OCI-LY7 (cell line): ENCODE measurements around the gene GALNT9. TPM values are rescaled to one million over a fixed set of nuclear protein-coding genes. Genes with fewer than 3 reads are reported as not detected.

ENCODE experiments used
- BruUV-seq: library from RNA; stranded (reverse); fragments of 400-500 nt; replicated peaks from 2 replicates; lab custom pipeline; 2021; lab: Mats Ljungman, UMichigan
- CTCF ChIA-PET: fragments of 300-600 bp; sonication (Branson Sonifier 250); formaldehyde crosslinking; loops from one replicate; lab custom pipeline; 2022; ENCODE audit warnings: antibody characterized with exemption; ENCODE audit not compliant: unreplicated experiment; lab: Charles Lee
- POLR2A ChIA-PET: fragments of 300-600 bp; sonication (Branson Sonifier 250); formaldehyde crosslinking; loops from one replicate; lab custom pipeline; 2022; ENCODE audit warnings: antibody characterized with exemption; lab: Charles Lee
- DNase-seq: peaks from one replicate; pipeline ENCODE4 v3.0.0-alpha.2; 2015; ENCODE audit warnings: low spot score
- H2AFZ ChIP-seq: fragments of 200-600 bp; sonication (generic), shearing (Covaris generic); 2 replicates; pipeline ENCODE4 v1.6.1; 2014; ENCODE audit warnings: mild to moderate bottlenecking, antibody characterized with exemption, low read length, moderate library complexity
- H3K27ac ChIP-seq: fragments of 200-600 bp; sonication (generic); 2 replicates; pipeline ENCODE4 v1.5.1; 2014; ENCODE audit warnings: mixed run types, low read depth, mild to moderate bottlenecking, moderate library complexity, low read length, inconsistent platforms; ENCODE audit not compliant: poor library complexity, severe bottlenecking
- H3K36me3 ChIP-seq: fragments of 200-600 bp; sonication (generic); 2 replicates; pipeline ENCODE4 v1.6.1; 2014; ENCODE audit warnings: mild to moderate bottlenecking, antibody characterized with exemption, low read length, moderate library complexity, mixed read lengths; ENCODE audit not compliant: insufficient read depth
- H3K4me1 ChIP-seq: fragments of 200-600 bp; sonication (generic); 2 replicates; pipeline ENCODE4 v1.5.1; 2014; ENCODE audit warnings: mild to moderate bottlenecking, low read length; ENCODE audit not compliant: insufficient read depth, poor library complexity, severe bottlenecking
- H3K4me2 ChIP-seq: fragments of 200-600 bp; sonication (generic); 2 replicates; pipeline ENCODE4 v1.6.1; 2014; ENCODE audit warnings: mild to moderate bottlenecking, low read length
- H3K4me3 ChIP-seq: fragments of 200-600 bp; sonication (generic); 2 replicates; pipeline ENCODE4 v1.5.1; 2014; ENCODE audit warnings: mild to moderate bottlenecking, low read depth, low read length; ENCODE audit not compliant: poor library complexity, severe bottlenecking
- H3K79me2 ChIP-seq: fragments of 200-600 bp; sonication (generic); 2 replicates; pipeline ENCODE4 v1.6.1; 2016; ENCODE audit warnings: low read depth, mild to moderate bottlenecking, low read length, moderate library complexity, mixed read lengths; ENCODE audit not compliant: insufficient read depth
- H3K9me2 ChIP-seq: fragments of 200-600 bp; sonication (generic); 2 replicates; pipeline ENCODE4 v1.6.1; 2016; ENCODE audit warnings: mild to moderate bottlenecking, low read length, mixed read lengths; ENCODE audit not compliant: insufficient read depth
- H3K9me3 ChIP-seq: fragments of 200-600 bp; sonication (generic); 2 replicates; pipeline ENCODE4 v1.6.1; 2014; ENCODE audit warnings: mild to moderate bottlenecking, mixed run types, low read length, mixed read lengths
- H4K20me1 ChIP-seq: fragments of 200-600 bp; sonication (generic); 2 replicates; pipeline ENCODE4 v1.6.1; 2014; ENCODE audit warnings: mild to moderate bottlenecking, antibody characterized with exemption, low read length, moderate library complexity, mixed read lengths; ENCODE audit not compliant: insufficient read depth
- CTCF ChIP-seq: fragments of 200-600 bp; sonication (generic); conservative IDR thresholded peaks from 2 replicates; pipeline ENCODE4 v1.5.1; 2014; ENCODE audit warnings: mild to moderate bottlenecking, antibody characterized with exemption, low read length, moderate library complexity, mixed read lengths
- EZH2phosphoT487 ChIP-seq: fragments of 200-600 bp; sonication (generic); IDR thresholded peaks from 2 replicates; pipeline ENCODE4 v1.6.1; 2018; ENCODE audit warnings: low read depth, borderline replicate concordance, mild to moderate bottlenecking, mixed run types, antibody characterized with exemption, low read length, moderate library complexity, mixed read lengths
- intact Hi-C: fragments of 100-400 bp; cut with micrococcal nuclease; formaldehyde crosslinking; loops from one replicate; pipeline ENCODE4 v1.10.0; 2022; ENCODE audit not compliant: unreplicated experiment
- total RNA-seq, 2 experiments: library from RNA; depleted of rRNA in 1 of 2; stranded (reverse); fragments of >200 nt in 1 of 2; shearing (Covaris generic) in 1 of 2; gene quantifications; 2 replicates each; pipeline ENCODE4 v1.2.3, GENCODE V29; 2014 to 2022

The GALNT9 gene
- total RNA-seq, 2 experiments from 2014 or later = 0.28 TPM; not detected in 1

DNA sequence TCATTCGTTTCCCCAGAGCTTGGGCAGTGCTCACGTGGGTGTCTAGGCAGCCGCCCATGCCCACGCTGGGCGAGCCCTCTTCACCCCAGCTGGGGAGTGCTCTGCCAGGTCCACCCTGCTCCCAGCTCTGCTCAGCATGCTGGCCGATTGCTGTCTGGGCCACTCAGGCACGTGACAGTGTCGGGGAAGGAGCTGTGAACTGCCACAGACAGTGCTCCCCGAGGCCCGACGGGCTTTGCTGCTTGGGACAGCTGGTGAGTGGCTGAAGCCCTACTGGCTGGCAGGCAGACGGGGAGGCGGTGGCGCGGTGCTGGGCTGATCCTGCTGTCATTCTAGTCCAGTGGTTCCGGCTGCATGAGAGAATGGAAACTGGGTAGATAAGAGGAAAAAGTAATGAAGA, 169.4 kb downstream of the GALNT9 start:
- Histone ChIP-seq H3K9me3 (peaks cover 24% of the 10 kb centered on the region), H3K4me1 (no peaks in the 10 kb centered on the region), H3K9me2 (no peaks in the 10 kb centered on the region), H3K4me2 (no peak overlapping the region), H3K27ac (no peak overlapping the region), H3K36me3 (peaks cover 37% of the 10 kb centered on the region), H3K4me3 (no peak overlapping the region), H2AFZ (no peak overlapping the region), H4K20me1 (no peaks in the 10 kb centered on the region), H3K79me2 (no peaks in the 10 kb centered on the region)
- ChIA-PET CTCF (no interaction called here), POLR2A (no interaction called here)
- no peak for DNase-seq
- intact Hi-C loops = no loop called here
- no TSS peak for BruUV-seq
- TF ChIP-seq EZH2phosphoT487 = no peak
- no peak for TF ChIP-seq CTCF

GRCh38 chr12:132159555-132160003, 169.8 kb downstream of the GALNT9 start:
- H2AFZ ChIP-seq = no peak overlapping the region
- no TSS peak for BruUV-seq
- ChIA-PET POLR2A (no interaction called here), CTCF (no interaction called here)
- TF ChIP-seq EZH2phosphoT487 (no peak), CTCF (no peak)
- H3K4me3 ChIP-seq = no peak overlapping the region
- H3K36me3 ChIP-seq = peaks cover 42% of the 10 kb centered on the region
- H3K9me3 ChIP-seq = peaks cover 24% of the 10 kb centered on the region
- no peak for DNase-seq
- intact Hi-C loops = no loop called here
- no peak overlapping the region for H3K27ac ChIP-seq
- H3K4me2 ChIP-seq = no peak overlapping the region
- H3K79me2 ChIP-seq = no peaks in the 10 kb centered on the region
- H4K20me1 ChIP-seq = no peaks in the 10 kb centered on the region
- no peaks in the 10 kb centered on the region for H3K9me2 ChIP-seq
- no peaks in the 10 kb centered on the region for H3K4me1 ChIP-seq

DNA sequence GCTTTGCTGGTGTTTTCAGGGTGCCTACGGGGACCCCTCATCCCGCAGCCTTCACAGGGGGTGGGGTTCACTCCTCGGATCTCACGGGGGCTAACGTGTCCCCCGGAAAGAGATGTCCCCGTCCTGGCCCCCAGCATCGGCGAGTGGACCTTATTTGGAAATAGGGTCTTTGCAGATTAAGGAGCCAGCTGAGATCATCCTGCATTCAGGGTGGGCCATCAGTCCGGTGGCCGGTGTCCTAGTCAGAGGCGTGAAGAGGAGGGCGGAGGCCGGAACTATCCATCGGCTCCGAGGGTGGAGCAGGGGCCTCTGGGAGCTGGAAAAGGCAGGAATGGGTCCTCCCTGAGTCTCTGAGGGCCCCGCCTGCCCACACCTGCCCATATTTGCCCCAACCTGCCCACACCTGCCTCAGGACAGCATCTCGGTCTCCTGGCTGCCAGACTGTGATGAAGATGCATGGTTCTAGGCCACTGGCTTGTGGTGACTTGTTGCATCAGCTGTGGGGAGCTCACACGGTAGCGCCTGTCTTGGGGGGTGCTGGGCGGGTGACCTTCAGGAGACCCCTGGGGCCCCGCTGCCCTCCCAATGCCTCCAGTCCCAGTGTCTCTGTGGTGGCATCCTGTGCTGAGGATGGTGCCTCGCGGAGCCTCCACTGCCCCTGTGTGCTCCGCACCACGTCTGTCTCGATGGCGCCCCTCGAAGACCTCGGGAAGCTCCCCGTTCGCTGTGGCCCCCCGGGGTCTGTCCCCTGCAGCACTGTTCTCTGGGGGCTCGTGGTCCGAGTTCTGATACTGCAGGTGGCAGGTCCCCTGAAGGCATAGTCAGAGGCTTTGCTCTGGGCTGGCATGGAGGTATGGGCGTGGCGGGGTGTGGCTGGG, 170.5 kb downstream of the GALNT9 start:
- no TSS peak for BruUV-seq
- TF ChIP-seq CTCF (no peak), EZH2phosphoT487 (no peak)
- Histone ChIP-seq H4K20me1 (no peaks in the 10 kb centered on the region), H3K79me2 (no peaks in the 10 kb centered on the region), H3K27ac (no peak overlapping the region), H3K4me3 (no peak overlapping the region), H2AFZ (no peak overlapping the region), H3K9me2 (no peaks in the 10 kb centered on the region), H3K4me1 (no peaks in the 10 kb centered on the region), H3K36me3 (peaks cover 42% of the 10 kb centered on the region), H3K9me3 (peaks cover 24% of the 10 kb centered on the region), H3K4me2 (no peak overlapping the region)
- CTCF ChIA-PET = no interaction called here
- no peak for DNase-seq
- POLR2A ChIA-PET = interaction anchor here (0.7 kb wide), 1 partner anchor 16 kb away, joined by 3 read pairs; no protein-coding TSS in a partner anchor
- intact Hi-C loops = no loop called here
